ENCODE data around the gene GLRX5.

GLRX5 gene

DNA sequence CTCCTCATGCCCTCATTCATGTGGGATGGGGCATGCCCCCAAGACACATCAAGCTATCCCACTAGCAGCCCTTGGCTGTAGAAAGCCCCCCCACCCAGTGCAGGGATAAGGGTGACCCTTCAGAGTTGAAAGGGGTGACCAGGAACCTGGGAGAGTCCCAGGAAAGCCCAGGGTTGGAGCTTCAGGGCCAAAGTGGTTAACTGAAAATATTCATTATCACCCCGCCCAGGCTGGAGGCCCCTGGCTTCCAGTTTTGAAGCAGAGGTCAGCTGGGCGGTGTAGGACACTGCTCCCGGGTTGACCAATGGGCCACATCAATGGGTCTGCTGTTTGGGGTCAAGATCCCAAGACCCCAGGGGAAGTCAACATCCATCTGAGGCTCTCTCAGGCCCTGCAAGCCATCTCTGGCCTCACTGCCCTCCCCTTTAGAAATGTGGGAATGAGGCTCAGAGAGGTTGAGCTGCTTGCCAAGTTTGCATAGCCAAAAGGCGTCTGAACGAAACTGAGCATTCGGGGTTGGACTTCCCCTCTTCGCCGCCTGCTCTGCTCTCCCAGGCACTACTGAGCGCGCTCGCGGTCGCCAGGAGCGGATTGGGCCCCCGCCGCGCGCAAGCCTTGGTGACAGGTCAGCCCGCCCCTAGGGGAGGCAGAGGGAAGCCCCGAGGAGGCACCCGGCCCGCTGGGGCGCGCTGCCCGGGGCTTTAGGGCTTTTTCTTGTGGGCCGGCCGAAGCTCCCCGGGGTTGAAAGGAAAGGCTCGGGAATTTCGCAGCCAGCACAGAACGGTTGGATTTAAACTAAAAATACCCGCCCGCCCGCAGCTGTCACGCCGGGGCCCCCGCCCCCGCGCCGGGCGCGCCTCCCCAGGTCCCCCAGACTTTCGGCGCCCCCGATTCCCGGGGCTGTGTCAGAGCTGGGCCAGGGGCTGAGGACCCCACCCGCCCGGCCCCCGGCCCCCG lies 19.0 kb upstream of the GLRX5 start:
- Mint-ChIP-seq H3K27ac (peak overlapping the region; percentile 87), H3K9me3 (no peaks in the 10 kb centered on the region), H3K27me3 (no peaks in the 10 kb centered on the region), H3K4me1 (peaks cover 75% of the 10 kb centered on the region), H3K4me3 (peak overlapping the region; percentile 92), H3K36me3 (peaks cover 32% of the 10 kb centered on the region)
- CTCF ChIA-PET = interaction anchor here (0.7 to 7.3 kb wide), 5 partner anchors 9 to 34 kb away, joined by 3 to 41 read pairs (median 4); no protein-coding TSS in a partner anchor
- peak; percentile 89 for DNase-seq

- H3K27me3 Mint-ChIP-seq = no peaks in the 10 kb centered on the region
- H3K9me3 Mint-ChIP-seq = no peaks in the 10 kb centered on the region
- H3K4me1 Mint-ChIP-seq = peaks cover 76% of the 10 kb centered on the region
- H3K36me3 Mint-ChIP-seq = peaks cover 27% of the 10 kb centered on the region
- peak within 1 kb of the TSS; percentile 99 for H3K27ac Mint-ChIP-seq
- CTCF ChIA-PET = interaction anchor here (2.0 to 7.3 kb wide), 2 partner anchors 11 to 16 kb away, joined by 5 to 41 read pairs; no protein-coding TSS in a partner anchor
- DNase-seq = peak; percentile 75
- peak within 1 kb of the TSS; percentile 92 for H3K4me3 Mint-ChIP-seq
These were observed 18.2 kb upstream of the GLRX5 start, which contains the start of gene SYNE3 for GRCh38 chr14:95516554-95517181. Gene SYNE3 (minus strand): TSS chr14:95516650. CDS start chr14:95475821, 40,829 bp downstream.

GRCh38 chr14:95518045-95518751 lies 16.7 kb upstream of the GLRX5 start:
- peaks cover 30% of the 10 kb centered on the region for H3K36me3 Mint-ChIP-seq
- H3K9me3 Mint-ChIP-seq = no peaks in the 10 kb centered on the region
- DNase-seq = peak; percentile 20
- peaks cover 82% of the 10 kb centered on the region for H3K4me1 Mint-ChIP-seq
- H3K4me3 Mint-ChIP-seq = peak overlapping the region; percentile 76
- CTCF ChIA-PET = interaction anchor here (0.7 to 7.3 kb wide), 5 partner anchors 9 to 73 kb away, joined by 3 to 41 read pairs (median 3); no protein-coding TSS in a partner anchor
- H3K27me3 Mint-ChIP-seq = no peaks in the 10 kb centered on the region
- H3K27ac Mint-ChIP-seq = peak overlapping the region; percentile 99

DNA sequence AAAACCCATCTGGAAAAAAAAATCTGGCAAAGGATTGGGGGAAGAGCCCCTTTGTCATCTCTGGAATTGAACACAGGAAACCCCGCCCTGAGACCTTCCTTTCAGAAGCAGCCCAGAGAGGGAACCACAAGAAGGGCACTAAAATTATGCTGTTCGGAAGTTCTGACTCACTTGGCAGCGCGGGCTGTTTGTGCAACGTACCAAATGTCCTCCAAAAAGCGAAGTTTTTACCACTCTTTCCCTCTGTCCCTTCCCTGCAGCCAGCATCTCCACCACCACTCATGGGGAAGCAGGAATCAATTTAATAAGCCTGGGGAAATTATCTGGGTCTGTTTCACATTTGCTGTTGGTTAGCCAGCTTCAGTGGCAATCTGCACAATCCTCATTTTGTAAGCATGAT lies 15.2 kb upstream of the GLRX5 start:
- CTCF ChIA-PET = interaction anchor here (0.7 to 7.3 kb wide), 3 partner anchors 8 to 15 kb away, joined by 3 to 41 read pairs (median 3); partner anchors contain the start of gene GLRX5
- no peaks in the 10 kb centered on the region for H3K27me3 Mint-ChIP-seq
- H3K4me1 Mint-ChIP-seq = peaks cover 85% of the 10 kb centered on the region
- H3K36me3 Mint-ChIP-seq = peaks cover 24% of the 10 kb centered on the region
- peak overlapping the region; percentile 99 for H3K27ac Mint-ChIP-seq
- peak overlapping the region; percentile 63 for H3K4me3 Mint-ChIP-seq
- DNase-seq = peak; percentile 83
- H3K9me3 Mint-ChIP-seq = no peaks in the 10 kb centered on the region

DNA sequence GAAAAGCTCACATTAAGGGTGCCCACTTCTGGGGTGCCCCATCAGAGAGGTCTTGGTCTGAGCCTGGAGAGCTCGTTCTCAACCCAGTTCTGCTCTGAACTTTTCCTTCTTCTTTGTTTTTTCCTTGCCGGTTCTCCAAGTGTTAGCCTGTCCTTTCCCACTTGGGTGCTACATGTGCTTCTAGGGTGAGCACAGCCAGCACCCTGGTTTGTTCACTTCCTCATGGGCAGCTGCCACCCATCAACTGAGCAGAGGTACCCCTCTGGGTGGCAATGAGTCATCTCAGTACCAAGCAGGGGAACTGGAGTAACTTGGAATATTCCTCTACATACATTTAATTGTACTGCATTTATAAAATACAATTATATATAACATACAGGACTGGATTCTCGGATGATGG lies 14.5 kb upstream of the GLRX5 start:
- Mint-ChIP-seq H3K27ac (peak overlapping the region; percentile 99), H3K4me3 (peak overlapping the region; percentile 63), H3K4me1 (peaks cover 85% of the 10 kb centered on the region), H3K36me3 (peaks cover 18% of the 10 kb centered on the region), H3K9me3 (no peaks in the 10 kb centered on the region), H3K27me3 (no peaks in the 10 kb centered on the region)
- CTCF ChIA-PET = interaction anchor here (0.7 to 1.1 kb wide), 2 partner anchors 13 to 14 kb away, joined by 3 read pairs; partner anchors contain the start of gene GLRX5
- DNase-seq = peak; percentile 27

DNA sequence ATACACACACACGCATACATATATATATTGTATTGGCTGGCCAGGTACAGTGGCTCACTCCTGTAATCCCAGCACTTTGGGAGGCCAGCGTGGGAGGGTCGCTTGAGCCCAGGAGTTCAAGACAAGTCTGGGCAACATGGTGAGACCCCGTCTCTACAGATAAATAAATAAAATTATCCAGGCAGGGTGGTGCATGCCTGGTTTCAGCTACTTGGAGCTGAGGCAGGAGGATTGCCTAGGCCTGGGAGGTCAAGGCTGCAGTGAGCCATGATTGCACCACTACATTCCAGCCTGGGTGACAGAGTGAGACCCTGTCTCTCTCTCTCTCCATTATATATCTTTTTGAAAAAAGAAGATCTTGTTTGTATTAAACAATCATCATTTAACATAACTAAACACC lies 13.8 kb upstream of the GLRX5 start:
- Mint-ChIP-seq H3K27ac (peak overlapping the region; percentile 74), H3K4me1 (peaks cover 87% of the 10 kb centered on the region), H3K27me3 (no peaks in the 10 kb centered on the region), H3K9me3 (no peaks in the 10 kb centered on the region), H3K36me3 (peaks cover 14% of the 10 kb centered on the region), H3K4me3 (no peak overlapping the region)
- CTCF ChIA-PET = interaction anchor here (0.6 kb wide), 1 partner anchor 79 kb away, joined by 3 read pairs; no protein-coding TSS in a partner anchor
- peak; percentile 14 for DNase-seq

- no peaks in the 10 kb centered on the region for H3K9me3 Mint-ChIP-seq
- peaks cover 14% of the 10 kb centered on the region for H3K36me3 Mint-ChIP-seq
- peak overlapping the region; percentile 98 for H3K27ac Mint-ChIP-seq
- no peaks in the 10 kb centered on the region for H3K27me3 Mint-ChIP-seq
- H3K4me1 Mint-ChIP-seq = peaks cover 94% of the 10 kb centered on the region
- peak overlapping the region; percentile 70 for H3K4me3 Mint-ChIP-seq
- DNase-seq = peak; percentile 17
- CTCF ChIA-PET = interaction anchor here (1.4 to 2.6 kb wide), 2 partner anchors 70 to 80 kb away, joined by 3 to 10 read pairs; no protein-coding TSS in a partner anchor
These were observed 12.7 kb upstream of the GLRX5 start for GRCh38 chr14:95522116-95522515.

DNA sequence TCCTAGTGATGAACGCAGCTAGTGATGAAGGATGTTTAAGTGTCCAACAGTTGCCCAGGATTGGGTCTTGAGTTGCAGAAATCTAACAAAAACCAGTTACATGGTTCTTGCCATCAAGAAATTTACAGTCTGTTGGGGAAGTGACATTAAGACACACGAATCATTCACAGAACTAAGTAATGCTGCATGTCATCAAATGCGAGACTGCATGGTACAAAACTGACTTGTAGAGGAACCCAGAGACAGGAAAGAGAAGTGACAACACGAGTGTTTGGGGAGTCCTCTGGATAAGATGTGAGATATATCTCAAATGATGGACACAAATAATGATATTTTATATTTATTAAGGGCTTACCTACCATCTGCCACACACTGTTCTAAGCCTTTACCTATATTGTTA lies 12.3 kb upstream of the GLRX5 start:
- Mint-ChIP-seq H3K27me3 (no peaks in the 10 kb centered on the region), H3K27ac (peak overlapping the region; percentile 98), H3K9me3 (no peaks in the 10 kb centered on the region), H3K4me3 (peak overlapping the region; percentile 70), H3K4me1 (peaks cover 94% of the 10 kb centered on the region), H3K36me3 (peaks cover 14% of the 10 kb centered on the region)
- CTCF ChIA-PET = interaction anchor here (1.3 to 2.6 kb wide), 3 partner anchors 42 to 80 kb away, joined by 3 to 10 read pairs (median 3); no protein-coding TSS in a partner anchor
- peak; percentile 22 for DNase-seq

DNA sequence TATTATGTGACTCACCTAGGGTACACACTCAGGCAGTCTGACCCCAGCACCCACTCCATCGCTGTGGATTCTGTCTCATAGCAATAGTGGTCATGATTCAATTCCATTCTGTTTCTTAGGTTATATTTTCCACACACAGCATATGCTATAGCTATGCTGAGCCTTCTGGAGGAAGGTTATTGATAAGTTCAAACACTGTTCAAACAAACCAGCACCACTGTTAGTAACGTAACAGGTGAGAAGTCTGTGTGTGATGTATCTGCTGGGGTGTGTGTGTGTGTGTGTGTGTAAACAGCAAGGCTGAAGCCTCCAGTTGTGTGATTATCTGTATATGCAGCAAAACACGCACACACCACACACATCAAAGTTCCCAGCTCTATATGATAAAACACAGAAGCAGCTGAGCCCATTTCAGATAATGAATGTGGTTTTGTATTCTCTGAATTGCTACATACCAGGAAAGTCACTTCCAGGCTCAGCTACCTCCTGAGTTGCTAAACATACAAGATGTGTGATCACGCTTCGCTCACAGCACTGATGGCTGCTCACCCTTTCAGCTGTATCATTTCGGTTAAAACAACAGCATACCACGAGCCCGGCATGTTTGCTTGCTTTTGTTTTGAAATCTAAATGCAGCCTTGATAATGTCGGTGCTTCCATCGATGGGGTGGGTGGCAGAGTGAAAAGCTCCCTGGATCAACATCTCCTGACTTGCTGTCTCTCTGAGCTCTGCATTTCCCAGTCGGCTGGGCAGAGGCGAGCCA lies 11.6 kb upstream of the GLRX5 start:
- Mint-ChIP-seq H3K36me3 (peaks cover 14% of the 10 kb centered on the region), H3K4me1 (peaks cover 89% of the 10 kb centered on the region), H3K27ac (peak overlapping the region; percentile 98), H3K9me3 (no peaks in the 10 kb centered on the region), H3K27me3 (no peaks in the 10 kb centered on the region), H3K4me3 (peak overlapping the region; percentile 70)
- CTCF ChIA-PET = interaction anchor here (0.8 to 2.6 kb wide), 8 partner anchors 10 to 96 kb away, joined by 3 to 10 read pairs (median 4); partner anchors contain the start of gene GLRX5
- peak; percentile 68 for DNase-seq

DNA sequence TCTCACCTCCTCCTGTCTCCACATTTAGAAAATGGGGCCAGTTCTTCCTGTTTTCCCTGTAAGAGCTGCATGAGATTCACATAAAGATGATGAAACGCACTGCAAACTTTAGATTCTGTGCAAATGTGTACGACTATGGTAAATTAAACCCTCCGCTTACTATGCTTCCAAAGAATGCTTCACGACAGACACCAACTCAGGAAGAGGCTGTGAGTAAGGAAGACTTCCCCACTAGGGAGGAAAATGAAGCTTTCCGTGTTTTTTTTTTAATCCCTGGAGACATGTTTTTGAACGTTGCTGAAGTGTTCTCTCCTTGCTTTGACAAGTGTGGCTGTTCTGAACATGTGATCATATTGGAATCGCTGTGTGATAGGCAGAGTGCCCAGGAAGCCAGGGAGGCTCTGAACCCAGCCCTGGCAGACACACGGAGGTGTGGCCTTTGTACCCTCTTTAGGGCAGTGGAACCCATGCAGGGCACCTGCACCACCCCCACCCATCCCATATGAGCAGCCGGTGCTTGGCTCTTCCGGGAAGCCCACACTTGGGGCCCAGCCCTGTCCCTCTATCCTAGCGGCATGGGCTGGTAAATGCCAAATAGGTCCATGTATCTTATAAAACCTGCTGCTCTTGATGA lies 10.9 kb upstream of the GLRX5 start:
- CTCF ChIA-PET = interaction anchor here (0.8 to 2.6 kb wide), 9 partner anchors 9 to 96 kb away, joined by 3 to 10 read pairs (median 4); partner anchors contain the start of gene GLRX5
- DNase-seq = peak; percentile 79
- H3K27me3 Mint-ChIP-seq = no peaks in the 10 kb centered on the region
- H3K9me3 Mint-ChIP-seq = no peaks in the 10 kb centered on the region
- peaks cover 12% of the 10 kb centered on the region for H3K36me3 Mint-ChIP-seq
- H3K27ac Mint-ChIP-seq = peak overlapping the region; percentile 98
- H3K4me3 Mint-ChIP-seq = peak overlapping the region; percentile 70
- peaks cover 84% of the 10 kb centered on the region for H3K4me1 Mint-ChIP-seq

DNA sequence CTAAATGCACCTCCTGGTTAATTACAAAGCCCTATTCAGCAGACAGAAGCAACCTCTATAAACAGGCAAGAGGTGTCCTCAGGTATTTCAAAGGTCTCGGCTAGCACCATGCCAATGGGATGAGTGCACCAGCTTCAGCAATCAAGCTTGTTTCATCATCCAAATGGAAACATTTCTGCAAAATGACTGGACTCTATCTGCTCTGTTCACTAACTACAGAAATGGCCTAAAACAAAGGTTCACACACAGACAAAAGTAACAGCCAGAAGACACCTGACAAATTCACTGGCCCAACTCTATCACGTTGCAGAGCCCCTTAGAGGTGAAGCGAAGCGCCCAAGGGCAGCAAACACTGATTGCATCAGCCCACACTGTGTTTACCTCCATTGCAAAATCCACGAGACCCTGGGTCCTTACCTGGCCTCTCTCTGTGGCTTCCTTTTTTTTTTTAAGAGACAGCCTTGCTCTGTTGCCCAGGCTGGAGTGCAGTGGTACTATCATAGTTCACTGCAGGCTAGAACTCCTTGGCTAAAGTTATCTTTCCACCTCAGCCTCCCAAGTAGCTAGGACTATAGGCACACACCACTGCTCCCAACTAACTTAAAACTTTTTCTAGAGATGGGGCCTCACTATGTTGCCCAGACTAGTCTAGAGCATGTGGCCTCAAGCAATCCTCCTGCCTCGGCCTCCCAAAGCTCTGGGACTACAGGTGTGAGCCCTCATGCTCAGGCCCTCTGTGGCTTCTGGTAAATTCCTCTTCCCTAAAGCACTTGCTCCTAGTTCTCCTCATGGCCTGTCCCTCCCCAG lies 9.9 kb upstream of the GLRX5 start:
- peaks cover 78% of the 10 kb centered on the region for H3K4me1 Mint-ChIP-seq
- DNase-seq = no peak
- CTCF ChIA-PET = interaction anchor here (1.1 to 4.8 kb wide), 7 partner anchors 8 to 97 kb away, joined by 4 to 30 read pairs (median 10); no protein-coding TSS in a partner anchor
- peak overlapping the region; percentile 70 for H3K4me3 Mint-ChIP-seq
- H3K36me3 Mint-ChIP-seq = peaks cover 18% of the 10 kb centered on the region
- H3K27ac Mint-ChIP-seq = peak overlapping the region; percentile 98
- no peaks in the 10 kb centered on the region for H3K9me3 Mint-ChIP-seq
- no peaks in the 10 kb centered on the region for H3K27me3 Mint-ChIP-seq

GRCh38 chr14:95525999-95526398 lies 8.9 kb upstream of the GLRX5 start:
- Mint-ChIP-seq H3K4me1 (peaks cover 80% of the 10 kb centered on the region), H3K36me3 (peaks cover 22% of the 10 kb centered on the region), H3K27me3 (no peaks in the 10 kb centered on the region), H3K27ac (peak overlapping the region; percentile 98), H3K9me3 (no peaks in the 10 kb centered on the region), H3K4me3 (no peak overlapping the region)
- CTCF ChIA-PET = interaction anchor here (0.8 to 4.8 kb wide), 8 partner anchors 10 to 98 kb away, joined by 3 to 41 read pairs (median 13); partner anchors contain the start of gene SYNE3
- no peak for DNase-seq

Data from activated naive CD4-positive, alpha-beta T cell treated with anti-CD3 and anti-CD28 coated beads, Interleukin-2, amount 10 ng/mL, durations not matched to agents 7 days and 5 days (primary cell).